ENCODE data around the gene FBXO42. TPM values are rescaled to one million over a fixed set of nuclear protein-coding genes. Genes with fewer than 3 reads are reported as not detected.

Gene FBXO42
- total and polyA plus RNA-seq, 2 experiments from 2014 or later = 6.0 to 20.7 TPM

- H3K27ac ChIP-seq (ENCODE audit: low read depth) = no peak overlapping the region
- H3K36me3 ChIP-seq (ENCODE audit: insufficient read depth) = peaks cover 8% of the 10 kb centered on the region; the same call in 1 of the 2 replicates
- H3K4me1 ChIP-seq (ENCODE audit: insufficient read depth) = no peaks in the 10 kb centered on the region
- H3F3A ChIP-seq (replicated peaks; ENCODE audit: low read depth) = no peaks in the 10 kb centered on the region
- Mint-ChIP-seq H3K4me3 (no peak overlapping the region), H3K27me3 (ENCODE audit: insufficient read depth, low read depth, poor library complexity) (no peaks in the 10 kb centered on the region), H3K27ac (no peak overlapping the region; the same call in 1 of the 2 replicates), H3K9me3 (no peaks in the 10 kb centered on the region; the same call in 2 of the 3 replicates), H3K36me3 (ENCODE audit: low read depth) (peaks cover 53% of the 10 kb centered on the region), H3K4me1 (no peaks in the 10 kb centered on the region; the same call in 2 of the 3 replicates)
- TF ChIP-seq NANOG (IDR thresholded peaks at IDR 0.05; ENCODE audit: borderline replicate concordance) = no peak
- TF ChIP-seq POLR2AphosphoS5 (IDR thresholded peaks at IDR 0.05; ENCODE audit: low read depth) = no peak
- no peak for TF ChIP-seq STAT1 (IDR thresholded peaks at IDR 0.05; ENCODE audit: unreplicated experiment)
- TF ChIP-seq ZNF331 (CRISPR knock-in tag; IDR thresholded peaks at IDR 0.05; ENCODE audit: low read depth) = no peak
- no peak for TF ChIP-seq ZNF462 (CRISPR knock-in tag; IDR thresholded peaks at IDR 0.05)
- no peak for TF ChIP-seq CREB1 (CRISPR knock-in tag; IDR thresholded peaks at IDR 0.05; ENCODE audit: low read depth)
- TF ChIP-seq, protein P1, sequence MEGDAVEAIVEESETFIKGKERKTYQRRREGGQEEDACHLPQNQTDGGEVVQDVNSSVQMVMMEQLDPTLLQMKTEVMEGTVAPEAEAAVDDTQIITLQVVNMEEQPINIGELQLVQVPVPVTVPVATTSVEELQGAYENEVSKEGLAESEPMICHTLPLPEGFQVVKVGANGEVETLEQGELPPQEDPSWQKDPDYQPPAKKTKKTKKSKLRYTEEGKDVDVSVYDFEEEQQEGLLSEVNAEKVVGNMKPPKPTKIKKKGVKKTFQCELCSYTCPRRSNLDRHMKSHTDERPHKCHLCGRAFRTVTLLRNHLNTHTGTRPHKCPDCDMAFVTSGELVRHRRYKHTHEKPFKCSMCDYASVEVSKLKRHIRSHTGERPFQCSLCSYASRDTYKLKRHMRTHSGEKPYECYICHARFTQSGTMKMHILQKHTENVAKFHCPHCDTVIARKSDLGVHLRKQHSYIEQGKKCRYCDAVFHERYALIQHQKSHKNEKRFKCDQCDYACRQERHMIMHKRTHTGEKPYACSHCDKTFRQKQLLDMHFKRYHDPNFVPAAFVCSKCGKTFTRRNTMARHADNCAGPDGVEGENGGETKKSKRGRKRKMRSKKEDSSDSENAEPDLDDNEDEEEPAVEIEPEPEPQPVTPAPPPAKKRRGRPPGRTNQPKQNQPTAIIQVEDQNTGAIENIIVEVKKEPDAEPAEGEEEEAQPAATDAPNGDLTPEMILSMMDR (conservative IDR thresholded peaks at IDR 0.05; ENCODE audit: low read depth in 2 of 2) = no peak
- TF ChIP-seq ZNF114 (CRISPR knock-in tag; IDR thresholded peaks at IDR 0.05) = no peak
- no peak for TF ChIP-seq JUNB (IDR thresholded peaks at IDR 0.05; ENCODE audit: unreplicated experiment)
- TF ChIP-seq REST (IDR thresholded peaks at IDR 0.05; ENCODE audit: unreplicated experiment) = no peak
- no peak for TF ChIP-seq EZH2phosphoT487 (IDR thresholded peaks at IDR 0.05; ENCODE audit: unreplicated experiment)
- no peak for TF ChIP-seq EZH2 (IDR thresholded peaks at IDR 0.05; ENCODE audit: low read depth, unreplicated experiment)
- TF ChIP-seq ETS1 (IDR thresholded peaks at IDR 0.05) = no peak
- H2AFZ ChIP-seq = no peak overlapping the region
- no peak overlapping the region for H3K4me2 ChIP-seq
- no peak overlapping the region for H3K4me3 ChIP-seq
- H3K27me3 ChIP-seq (ENCODE audit: insufficient read depth) = no peaks in the 10 kb centered on the region
- DNase-seq (ENCODE audit: low spot score) (no peak), ATAC-seq (no peak)
- H4K20me1 ChIP-seq (replicated peaks; ENCODE audit: insufficient read depth) = no peaks in the 10 kb centered on the region
- H3K79me2 ChIP-seq (replicated peaks; ENCODE audit: insufficient read depth) = no peaks in the 10 kb centered on the region
- H3K9me2 ChIP-seq (ENCODE audit: insufficient read depth) = no peaks in the 10 kb centered on the region
These were observed 153.2 kb downstream of the FBXO42 start for GRCh38 chr1:16199157-16199501.
